CD4-positive, CD25-positive, alpha-beta regulatory T cell (primary cell): Measurements from ENCODE around the gene GFPT2. TPM values are rescaled to one million over a fixed set of nuclear protein-coding genes. Genes with fewer than 3 reads are reported as not detected.

Source experiments
- ATAC-seq, 2 donors: fragments of 150-1000 bp; cut with Tn5 transposase; one replicate each; pipeline ENCODE4 v1.10.0; 2021; ENCODE audit warnings: low read depth in 2 of 2, moderate number of reproducible peaks in 2 of 2, moderate library complexity in 1 of 2
- DNase-seq, 3 donors: peaks; one replicate each; pipeline versions ENCODE4 v3.0.0 to v3.0.0-alpha.2; 2012 to 2022; ENCODE audit warnings: mixed read lengths in 1 of 3
- H3K27ac ChIP-seq: one replicate; pipeline ENCODE4 v1.7.0; 2013; ENCODE audit warnings: mild to moderate bottlenecking, low read length; ENCODE audit not compliant: insufficient read depth, poor library complexity, severe bottlenecking
- H3K27me3 ChIP-seq: one replicate; pipeline ENCODE4 v1.7.0; 2013; ENCODE audit warnings: low read length; ENCODE audit not compliant: control insufficient read depth, insufficient read depth
- H3K36me3 ChIP-seq: one replicate; pipeline ENCODE4 v1.7.0; 2013; ENCODE audit warnings: mild to moderate bottlenecking, low read length, moderate library complexity; ENCODE audit not compliant: control insufficient read depth, insufficient read depth
- H3K4me1 ChIP-seq: 2 replicates; pipeline ENCODE4 v1.7.0; 2013; ENCODE audit warnings: mild to moderate bottlenecking, low read length; ENCODE audit not compliant: insufficient read depth, control insufficient read depth, poor library complexity, severe bottlenecking
- H3K4me3 ChIP-seq: one replicate; pipeline ENCODE4 v1.7.0; 2013; ENCODE audit warnings: low read depth, mild to moderate bottlenecking, low read length, moderate library complexity
- H3K9me3 ChIP-seq, 2 experiments: 1 replicate in 1 of 2; 2 replicates in 1 of 2; pipeline ENCODE4 v1.7.0; 2013; ENCODE audit warnings: low read length in 2 of 2, mild to moderate bottlenecking in 1 of 2, moderate library complexity in 1 of 2; ENCODE audit not compliant: control insufficient read depth in 2 of 2
- H3K27ac Mint-ChIP-seq, 3 donors: one replicate each; pipeline ENCODE4 v1.8.0; 2020 to 2022; ENCODE audit warnings: mild to moderate bottlenecking in 3 of 3, mixed read lengths in 3 of 3, moderate library complexity in 2 of 3
- H3K27me3 Mint-ChIP-seq: one replicate; pipeline ENCODE4 v1.8.0; 2022; ENCODE audit warnings: mild to moderate bottlenecking, mixed read lengths
- H3K36me3 Mint-ChIP-seq: one replicate; pipeline ENCODE4 v1.8.0; 2020; ENCODE audit warnings: mixed read lengths
- H3K4me1 Mint-ChIP-seq, 4 donors: one replicate each; pipeline ENCODE4 v1.8.0; 2020 to 2022; ENCODE audit warnings: mixed read lengths in 4 of 4, mild to moderate bottlenecking in 1 of 4
- H3K4me3 Mint-ChIP-seq, 4 donors: one replicate each; pipeline ENCODE4 v1.8.0; 2020 to 2022; ENCODE audit warnings: mild to moderate bottlenecking in 4 of 4, mixed read lengths in 4 of 4, moderate library complexity in 3 of 4
- H3K9me3 Mint-ChIP-seq, 7 donors: one replicate each; pipeline ENCODE4 v1.8.0; 2020 to 2022; ENCODE audit warnings: mixed read lengths in 7 of 7, mild to moderate bottlenecking in 3 of 7, moderate library complexity in 2 of 7
- polyA plus RNA-seq, 4 donors: library from polyadenylated mRNA; unstranded; fragments of 300-500 nt; fragmentation: Illumina TruSeq; gene quantifications; one replicate each; pipeline ENCODE4 v1.2.3, GENCODE V29; 2021
- total RNA-seq: library from RNA; stranded (reverse); gene quantifications from one replicate; pipeline ENCODE4 v1.2.3, GENCODE V29; 2022

The GFPT2 gene
- total and polyA plus RNA-seq, 5 donors from 2014 or later: 0.16 TPM; not detected in 4

GRCh38 chr5:180353980-180354452 lies 880 bp upstream of the GFPT2 start:
- H3K27ac Mint-ChIP-seq: no peak overlapping the region
- peaks cover 0 to 3% (median 0%) of the 10 kb centered on the region in 7 donors for H3K9me3 Mint-ChIP-seq
- peak overlapping the region; percentile 64 to 87 (median 78) for H3K4me3 Mint-ChIP-seq
- ATAC-seq (no peak), DNase-seq (no peak)
- peaks cover 45% of the 10 kb centered on the region for H3K27me3 Mint-ChIP-seq
- Histone ChIP-seq H3K4me3 (no peak overlapping the region), H3K9me3 (no peaks in the 10 kb centered on the region), H3K36me3 (no peaks in the 10 kb centered on the region), H3K4me1 (peaks cover 22% of the 10 kb centered on the region), H3K27ac (no peak overlapping the region), H3K27me3 (peaks cover 19% of the 10 kb centered on the region)
- no peaks in the 10 kb centered on the region for H3K36me3 Mint-ChIP-seq
- H3K4me1 Mint-ChIP-seq: peaks cover 0 to 11% (median 2%) of the 10 kb centered on the region in 4 donors

GRCh38 chr5:180352116-180353047 lies 754 bp downstream of the GFPT2 start:
- H3K27ac Mint-ChIP-seq: no peak overlapping the region
- H3K36me3 Mint-ChIP-seq: no peaks in the 10 kb centered on the region
- H3K4me1 ChIP-seq: peaks cover 22% of the 10 kb centered on the region
- H3K4me3 Mint-ChIP-seq: peak overlapping the region; percentile 38 to 80 (median 74)
- no peak overlapping the region for H3K27ac ChIP-seq
- no peak overlapping the region for H3K4me3 ChIP-seq
- peaks cover 0 to 11% (median 2%) of the 10 kb centered on the region in 4 donors for H3K4me1 Mint-ChIP-seq
- no peaks in the 10 kb centered on the region for H3K9me3 ChIP-seq
- H3K27me3 ChIP-seq: peaks cover 19% of the 10 kb centered on the region
- no peak for DNase-seq
- no peak for ATAC-seq
- peaks cover 0 to 3% (median 0%) of the 10 kb centered on the region in 7 donors for H3K9me3 Mint-ChIP-seq
- H3K36me3 ChIP-seq: no peaks in the 10 kb centered on the region
- H3K27me3 Mint-ChIP-seq: peaks cover 46% of the 10 kb centered on the region

GRCh38 chr5:180350711-180351465 lies 2.2 kb downstream of the GFPT2 start:
- Histone ChIP-seq H3K4me3 (no peak overlapping the region), H3K4me1 (peaks cover 22% of the 10 kb centered on the region), H3K9me3 (no peaks in the 10 kb centered on the region), H3K36me3 (no peaks in the 10 kb centered on the region), H3K27ac (no peak overlapping the region), H3K27me3 (peaks cover 16% of the 10 kb centered on the region)
- Mint-ChIP-seq H3K27me3 (peaks cover 50% of the 10 kb centered on the region), H3K4me3 (peak overlapping the region in 3 of 4 donors; percentile 15 to 80 (median 53)), H3K36me3 (no peaks in the 10 kb centered on the region), H3K27ac (no peak overlapping the region), H3K9me3 (peaks cover 0 to 3% (median 0%) of the 10 kb centered on the region in 7 donors), H3K4me1 (peaks cover 0 to 11% (median 2%) of the 10 kb centered on the region in 4 donors)
- ATAC-seq: no peak
- DNase-seq: no peak

- ATAC-seq (no peak), DNase-seq (no peak)
- Histone ChIP-seq H3K4me1 (peaks cover 22% of the 10 kb centered on the region), H3K27me3 (peaks cover 16% of the 10 kb centered on the region), H3K9me3 (no peaks in the 10 kb centered on the region), H3K36me3 (no peaks in the 10 kb centered on the region), H3K4me3 (no peak overlapping the region), H3K27ac (no peak overlapping the region)
- H3K27ac Mint-ChIP-seq: no peak overlapping the region
- peaks cover 0 to 11% (median 2%) of the 10 kb centered on the region in 4 donors for H3K4me1 Mint-ChIP-seq
- no peak overlapping the region for H3K4me3 Mint-ChIP-seq
- peaks cover 48% of the 10 kb centered on the region for H3K27me3 Mint-ChIP-seq
- no peaks in the 10 kb centered on the region for H3K36me3 Mint-ChIP-seq
- H3K9me3 Mint-ChIP-seq: peaks cover 0 to 3% (median 0%) of the 10 kb centered on the region in 7 donors
These were observed 2.8 kb downstream of the GFPT2 start for GRCh38 chr5:180350296-180350695.

- no peaks in the 10 kb centered on the region for H3K36me3 ChIP-seq
- peaks cover 11% of the 10 kb centered on the region for H3K27me3 ChIP-seq
- no peaks in the 10 kb centered on the region for H3K9me3 ChIP-seq
- no peak overlapping the region for H3K4me3 Mint-ChIP-seq
- no peaks in the 10 kb centered on the region for H3K36me3 Mint-ChIP-seq
- no peak for DNase-seq
- peaks cover 0 to 3% (median 0%) of the 10 kb centered on the region in 7 donors for H3K9me3 Mint-ChIP-seq
- H3K27ac Mint-ChIP-seq: no peak overlapping the region
- peaks cover 22% of the 10 kb centered on the region for H3K4me1 ChIP-seq
- no peak overlapping the region for H3K27ac ChIP-seq
- H3K27me3 Mint-ChIP-seq: peaks cover 43% of the 10 kb centered on the region
- H3K4me3 ChIP-seq: no peak overlapping the region
- H3K4me1 Mint-ChIP-seq: peaks cover 0 to 8% (median 1%) of the 10 kb centered on the region in 4 donors
- no peak for ATAC-seq
These were observed 3.7 kb downstream of the GFPT2 start for GRCh38 chr5:180349391-180349790.

GRCh38 chr5:180348336-180348735 lies 4.8 kb downstream of the GFPT2 start:
- Histone ChIP-seq H3K27ac (no peak overlapping the region), H3K9me3 (no peaks in the 10 kb centered on the region), H3K27me3 (peaks cover 8% of the 10 kb centered on the region), H3K36me3 (no peaks in the 10 kb centered on the region), H3K4me3 (no peak overlapping the region), H3K4me1 (peaks cover 12% of the 10 kb centered on the region)
- ATAC-seq (no peak), DNase-seq (no peak)
- peaks cover 41% of the 10 kb centered on the region for H3K27me3 Mint-ChIP-seq
- peaks cover 0 to 3% (median 0%) of the 10 kb centered on the region in 7 donors for H3K9me3 Mint-ChIP-seq
- H3K4me1 Mint-ChIP-seq: peaks cover 0 to 2% (median 0%) of the 10 kb centered on the region in 4 donors
- H3K36me3 Mint-ChIP-seq: no peaks in the 10 kb centered on the region
- H3K4me3 Mint-ChIP-seq: peak overlapping the region in 1 of 4 donors; percentile 38
- no peak overlapping the region for H3K27ac Mint-ChIP-seq

- H3K9me3 Mint-ChIP-seq: peaks cover 0 to 3% (median 0%) of the 10 kb centered on the region in 7 donors
- H3K36me3 Mint-ChIP-seq: no peaks in the 10 kb centered on the region
- Histone ChIP-seq H3K27ac (no peak overlapping the region), H3K9me3 (no peaks in the 10 kb centered on the region), H3K27me3 (peaks cover 8% of the 10 kb centered on the region), H3K4me3 (no peak overlapping the region), H3K36me3 (no peaks in the 10 kb centered on the region), H3K4me1 (peaks cover 6% of the 10 kb centered on the region)
- peaks cover 41% of the 10 kb centered on the region for H3K27me3 Mint-ChIP-seq
- no peak overlapping the region for H3K27ac Mint-ChIP-seq
- DNase-seq: no peak
- no peak for ATAC-seq
- no peak overlapping the region for H3K4me3 Mint-ChIP-seq
- H3K4me1 Mint-ChIP-seq: peaks cover 0 to 2% (median 0%) of the 10 kb centered on the region in 4 donors
These were observed 5.4 kb downstream of the GFPT2 start for GRCh38 chr5:180347702-180348101.
